MM.1S (cell line): Measurements from ENCODE around the gene BTG4.

ENCODE experiments used
- CTCF ChIP-seq: fragments of 300-600 bp; sonication (generic); IDR thresholded peaks from 2 replicates; pipeline ENCODE4 v1.5.1; 2016; ENCODE audit warnings: antibody characterized with exemption, low read length, mixed read lengths
- EZH2 ChIP-seq: fragments of 300-600 bp; sonication (generic); optimal IDR thresholded peaks from 2 replicates; pipeline ENCODE3; 2017; ENCODE audit warnings: low read depth, mild to moderate bottlenecking, antibody characterized with exemption, low read length, mixed read lengths
- EZH2phosphoT487 ChIP-seq: fragments of 300-600 bp; sonication (generic); IDR thresholded peaks from 2 replicates; pipeline ENCODE4 v1.6.1; 2018; ENCODE audit warnings: antibody characterized with exemption, low read length

- TF ChIP-seq CTCF (no peak), EZH2phosphoT487 (no peak), EZH2 (no peak)
Measured at GRCh38 chr11:111521135-111521534, 8.9 kb upstream of the BTG4 start.
